Esophagus mucosa (tissue), 1 donor: ENCODE results near the gene LRFN3. TPM values are rescaled to one million over a fixed set of nuclear protein-coding genes. Genes with fewer than 3 reads are reported as not detected.
A peak's percentile ranks its signal among the peaks of the same experiment; 100 is the strongest.
"Not testable (repeated sequence)": the region's sequence is repeated elsewhere in the genome, so short reads cannot be mapped to it uniquely, and the experiment has no call there.

Source experiments
- ATAC-seq: fragments of 200-7000 bp; cut with Tn5 transposase; one replicate; pipeline ENCODE4 v1.9.1; 2020
- total RNA-seq: library from RNA; stranded (reverse); gene quantifications from one replicate; pipeline ENCODE4 v1.2.4, GENCODE V29; 2023
- donor health status: DM: yes; HTN: yes; CAD: no.

Gene LRFN3, protein sequence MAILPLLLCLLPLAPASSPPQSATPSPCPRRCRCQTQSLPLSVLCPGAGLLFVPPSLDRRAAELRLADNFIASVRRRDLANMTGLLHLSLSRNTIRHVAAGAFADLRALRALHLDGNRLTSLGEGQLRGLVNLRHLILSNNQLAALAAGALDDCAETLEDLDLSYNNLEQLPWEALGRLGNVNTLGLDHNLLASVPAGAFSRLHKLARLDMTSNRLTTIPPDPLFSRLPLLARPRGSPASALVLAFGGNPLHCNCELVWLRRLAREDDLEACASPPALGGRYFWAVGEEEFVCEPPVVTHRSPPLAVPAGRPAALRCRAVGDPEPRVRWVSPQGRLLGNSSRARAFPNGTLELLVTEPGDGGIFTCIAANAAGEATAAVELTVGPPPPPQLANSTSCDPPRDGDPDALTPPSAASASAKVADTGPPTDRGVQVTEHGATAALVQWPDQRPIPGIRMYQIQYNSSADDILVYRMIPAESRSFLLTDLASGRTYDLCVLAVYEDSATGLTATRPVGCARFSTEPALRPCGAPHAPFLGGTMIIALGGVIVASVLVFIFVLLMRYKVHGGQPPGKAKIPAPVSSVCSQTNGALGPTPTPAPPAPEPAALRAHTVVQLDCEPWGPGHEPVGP
- total RNA-seq, result 7.7 TPM

DNA sequence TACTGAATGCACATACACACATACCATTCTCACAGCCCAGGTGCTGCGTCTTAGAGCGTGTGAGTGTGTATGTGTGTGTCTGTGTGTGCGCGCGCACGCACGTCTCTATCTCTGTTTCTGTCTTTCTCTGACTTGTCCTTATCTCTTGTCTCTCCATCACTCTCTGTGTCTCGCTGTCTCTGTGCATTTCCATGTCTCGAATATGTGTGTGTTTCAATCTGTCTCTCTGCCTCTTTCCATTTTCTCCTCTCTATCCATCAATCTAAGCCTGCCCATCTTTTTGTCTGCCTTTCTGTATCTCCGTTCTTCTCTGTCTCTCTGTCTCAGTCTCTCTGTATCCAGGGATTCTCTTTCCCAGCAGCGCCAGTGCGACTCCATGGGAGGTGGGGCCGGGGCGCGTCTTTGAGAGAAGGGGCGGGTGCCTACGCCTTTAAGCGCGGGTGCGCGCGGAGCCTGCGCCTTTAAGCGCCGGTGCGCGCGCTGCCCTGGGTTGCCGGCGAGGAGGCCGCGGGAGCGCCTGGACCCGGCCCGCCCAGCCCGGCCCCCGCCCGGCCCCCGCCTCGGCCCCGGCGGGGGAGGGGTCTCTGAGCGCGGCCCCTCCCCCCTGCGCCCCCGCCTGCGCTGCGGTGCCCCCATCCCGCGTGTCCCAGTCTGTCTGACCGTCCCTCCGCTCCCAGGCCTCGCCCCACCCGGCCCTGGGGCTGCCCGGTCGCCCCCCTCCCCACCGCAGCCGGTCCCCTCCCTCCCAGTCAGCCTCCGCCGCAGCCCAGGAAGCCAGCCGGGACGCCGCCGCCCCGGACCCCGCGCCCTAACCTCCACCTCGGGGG lies at the start of gene LRFN3:
Gene LRFN3, plus strand, starts transcription at position 464 of the 827 bp plus-strand sequence. CDS start 3,052 bp downstream, outside the sequence.
- ATAC-seq, result no peak

DNA sequence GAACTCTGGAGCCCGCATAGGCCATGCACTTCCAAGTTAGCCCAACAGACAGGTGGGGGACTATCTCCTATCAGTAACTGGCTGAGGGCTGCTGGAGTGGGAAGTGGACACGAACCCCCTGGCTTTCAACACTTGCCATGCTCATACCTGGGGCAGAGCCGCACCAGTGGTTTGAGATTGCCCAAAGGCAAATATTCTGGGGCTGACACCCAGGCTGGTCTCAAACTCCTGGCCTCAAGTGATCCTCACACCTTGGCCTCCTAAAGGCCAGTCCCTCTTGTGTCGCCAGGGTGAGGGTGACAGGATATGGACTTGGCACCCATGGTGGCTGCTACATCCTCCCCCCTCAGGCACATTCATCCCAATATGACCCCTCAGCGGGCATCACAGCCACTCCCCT lies 49.0 kb upstream of the LRFN3 start:
- no peak for ATAC-seq

DNA sequence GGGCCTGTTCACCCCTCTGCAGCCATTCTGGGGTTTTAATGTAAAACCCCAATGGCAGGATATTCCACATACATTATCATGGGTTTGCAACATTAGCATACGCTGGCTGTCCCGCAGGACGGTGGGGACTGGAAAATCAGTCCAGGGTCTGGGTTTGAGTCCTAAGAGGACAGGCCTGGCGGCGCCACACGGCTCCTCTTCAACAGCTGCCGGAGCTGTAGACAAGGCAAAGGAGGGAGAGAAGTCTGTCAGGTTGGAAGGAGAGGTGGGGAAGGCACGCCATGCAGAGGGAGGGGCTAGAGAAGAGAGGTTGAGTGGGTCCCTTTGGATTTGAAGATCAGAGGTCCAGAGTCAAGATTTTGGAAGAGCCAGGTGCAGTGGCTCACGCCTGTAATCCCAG lies 47.8 kb upstream of the LRFN3 start:
- no peak for ATAC-seq

DNA sequence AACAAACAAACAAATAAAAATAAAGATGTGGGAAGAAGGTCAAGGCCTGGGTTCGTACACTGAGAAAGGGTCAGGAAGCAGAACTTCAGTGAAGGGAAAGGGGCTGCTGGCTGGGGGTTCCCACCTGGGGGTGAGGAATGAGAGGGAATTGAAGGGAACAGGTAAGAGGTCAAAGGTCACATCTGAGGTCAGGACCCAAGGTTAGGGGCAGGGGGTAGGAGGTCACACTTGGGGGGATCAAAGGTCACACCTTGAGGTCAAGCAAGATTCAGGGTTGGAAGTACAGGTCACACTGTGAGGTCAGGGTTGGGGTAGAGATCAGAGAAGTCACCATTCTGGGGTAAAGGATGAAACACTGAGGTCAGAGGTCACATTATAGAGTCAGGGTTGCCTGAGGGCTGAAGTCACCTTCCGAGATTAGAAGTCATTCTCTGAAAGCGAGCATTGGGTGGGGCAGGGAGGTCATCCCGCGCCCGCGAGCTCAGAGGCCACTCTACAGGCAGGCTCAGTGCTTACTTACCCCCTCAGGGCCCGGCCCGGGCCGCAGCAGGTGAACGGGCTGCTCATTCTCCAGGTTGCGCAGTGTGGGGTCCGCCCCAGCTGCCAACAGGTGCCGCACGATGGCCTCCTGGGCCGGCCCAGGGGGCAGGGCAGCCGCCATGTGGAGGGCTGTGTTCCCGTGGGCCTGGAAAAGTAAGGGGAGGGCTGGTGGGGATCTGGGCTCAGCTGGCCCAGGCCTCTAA lies 46.6 kb upstream of the LRFN3 start:
- peak; percentile 32 for ATAC-seq

DNA sequence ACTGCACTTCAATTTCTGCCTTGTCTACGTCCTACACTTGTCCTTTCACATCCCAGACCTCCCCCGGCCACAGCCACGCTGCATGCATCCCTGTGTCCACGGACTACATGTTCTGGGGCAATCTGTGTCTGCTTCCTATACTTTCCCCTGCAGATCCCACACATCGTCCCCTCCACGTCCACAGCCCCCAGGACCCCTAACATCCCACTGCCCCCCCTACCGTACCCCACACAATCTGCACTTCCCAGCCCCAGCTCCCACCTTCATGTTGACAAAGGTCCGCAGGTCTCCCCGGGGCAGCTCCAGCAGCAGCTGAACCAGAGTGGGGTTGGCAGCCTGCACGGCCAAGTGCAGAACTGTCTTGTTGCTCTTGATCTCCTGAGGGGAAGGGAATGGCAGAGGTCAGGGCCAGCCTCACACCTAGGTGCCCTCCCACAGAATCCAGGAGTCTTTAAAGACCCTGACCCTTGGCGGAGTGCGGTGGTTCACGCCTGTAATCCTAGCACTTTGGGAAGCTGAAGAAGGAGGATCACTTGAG lies 46.0 kb upstream of the LRFN3 start:
- ATAC-seq, result no peak

DNA sequence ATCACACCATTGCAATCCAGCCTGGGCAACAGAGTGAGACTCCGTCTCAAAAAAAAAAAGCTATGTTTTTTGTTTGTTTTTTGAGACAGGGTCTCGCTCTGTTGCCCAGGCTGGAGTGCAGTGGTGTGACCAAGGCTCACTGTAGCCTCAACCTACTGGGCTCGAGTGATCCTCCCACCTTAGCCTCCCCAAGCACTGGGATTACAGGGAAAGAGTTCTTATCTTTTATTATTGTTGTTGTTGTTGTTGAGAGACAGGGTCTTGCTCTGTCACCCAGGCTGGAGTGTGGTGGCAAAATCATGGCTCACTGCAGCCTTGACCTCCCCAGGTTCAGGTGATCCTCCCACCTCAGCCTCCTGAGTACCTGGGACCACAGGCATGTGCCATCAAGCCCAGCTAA lies 44.4 kb upstream of the LRFN3 start:
- not testable (repeated sequence) for ATAC-seq

DNA sequence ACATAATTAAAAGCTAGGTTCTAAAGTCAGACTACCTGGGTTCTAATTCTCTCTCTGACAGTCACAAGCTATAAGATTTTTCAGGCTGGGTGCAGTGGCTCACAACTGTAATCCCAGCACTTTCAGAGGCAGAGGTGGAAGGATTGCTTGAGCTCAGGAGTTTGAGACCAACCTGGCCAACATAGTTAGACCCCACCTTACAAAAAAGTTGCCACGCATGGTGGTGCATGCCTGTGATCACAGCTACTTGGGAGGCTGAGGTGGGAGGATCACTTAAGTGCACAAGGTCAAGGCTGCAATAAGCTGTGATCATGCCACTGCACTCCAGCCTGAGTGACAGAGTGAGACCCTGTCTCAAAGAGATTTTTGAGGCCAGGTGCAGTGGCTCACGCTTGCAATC lies 41.8 kb upstream of the LRFN3 start:
- ATAC-seq, result no peak

DNA sequence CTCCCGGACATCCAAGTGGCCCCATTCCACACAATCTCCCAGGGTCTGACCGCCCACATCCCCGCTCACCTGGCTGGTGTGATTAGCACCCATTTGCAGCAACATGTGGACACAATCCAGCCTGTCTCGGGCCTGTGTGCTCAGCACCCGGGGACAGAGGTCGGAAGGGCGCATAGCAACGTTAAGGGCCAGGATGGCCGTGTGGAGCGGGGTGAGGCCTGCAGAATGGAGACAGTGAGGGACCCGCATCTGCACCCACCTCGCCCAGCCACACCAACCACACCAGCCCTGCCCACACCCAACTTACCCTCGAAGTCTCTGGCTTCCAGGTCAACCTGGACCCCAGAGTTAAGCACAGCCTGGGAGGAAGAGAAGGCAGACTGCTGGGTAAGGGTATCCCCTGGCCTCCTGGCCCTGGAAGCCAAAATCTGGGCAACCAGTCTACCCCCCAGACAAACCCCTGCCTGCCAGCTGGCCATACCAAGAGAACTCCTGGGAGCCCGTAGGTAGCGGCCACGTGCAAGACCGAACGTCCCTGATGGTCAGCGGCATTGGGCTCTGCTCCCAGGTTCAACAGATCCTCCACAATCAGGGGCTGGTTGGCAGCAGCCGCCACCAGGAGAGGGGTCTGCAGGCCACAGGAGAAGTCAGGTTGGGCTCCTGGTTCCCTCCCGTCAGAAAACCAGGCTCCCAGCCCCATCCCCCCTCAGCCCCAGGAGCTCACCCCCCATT lies 40.1 kb upstream of the LRFN3 start:
- no peak for ATAC-seq

DNA sequence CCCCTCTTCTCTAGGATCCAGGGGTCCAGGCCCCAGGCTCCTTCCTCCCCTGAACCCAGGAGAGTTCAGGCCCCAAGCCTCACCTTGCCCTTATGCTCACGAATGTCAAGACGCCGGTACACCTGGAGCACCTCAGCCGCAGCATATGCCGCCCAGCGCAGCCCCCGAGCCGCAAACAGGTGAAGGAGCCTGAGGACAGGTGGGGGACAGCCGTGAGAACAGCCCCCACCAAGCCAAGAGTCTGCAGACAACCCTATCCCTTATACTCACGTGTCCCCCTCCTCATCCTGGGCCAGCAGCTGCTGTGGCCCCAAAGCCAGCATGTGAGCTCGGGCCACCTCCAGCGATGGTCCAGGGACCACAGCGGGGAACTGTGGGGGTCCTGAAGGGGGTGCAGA lies 39.5 kb upstream of the LRFN3 start:
- ATAC-seq, result no peak

DNA sequence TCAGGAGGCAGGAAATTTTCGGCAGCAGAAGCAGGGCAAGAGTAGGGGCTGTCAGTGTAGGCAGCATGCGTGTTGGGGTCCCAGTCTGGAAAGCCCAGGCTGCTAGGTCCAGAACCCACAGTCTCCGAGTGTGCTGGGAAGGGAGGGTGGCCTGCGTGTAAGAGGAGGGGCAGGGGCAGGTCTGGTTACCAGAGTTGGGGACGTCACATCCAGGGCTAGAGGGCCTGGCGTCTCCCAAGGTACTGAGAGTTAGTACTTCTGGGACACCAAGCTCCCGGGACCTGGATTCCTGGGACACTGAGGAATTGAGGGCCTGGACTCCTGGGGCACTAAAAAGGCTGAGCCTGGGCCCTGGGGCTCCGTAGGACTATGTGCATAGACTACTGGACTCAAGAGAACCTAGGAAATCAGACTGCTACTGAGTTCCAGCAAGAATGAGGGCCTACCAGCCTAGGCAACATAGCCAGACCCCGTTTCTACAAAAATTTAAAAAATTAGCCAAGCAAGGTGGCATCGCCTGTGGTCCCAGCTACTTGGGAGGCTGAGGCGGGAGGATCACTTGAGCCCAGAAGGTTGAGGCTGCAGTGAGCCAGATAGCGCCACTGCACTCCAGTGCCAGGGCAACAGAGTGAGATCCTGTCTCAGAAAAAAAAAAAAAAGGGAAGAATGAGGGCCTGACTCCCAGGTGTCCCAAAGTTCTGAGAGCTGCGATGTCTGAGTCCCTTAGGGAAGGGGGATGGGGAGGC lies 38.3 kb upstream of the LRFN3 start:
- ATAC-seq, result no peak

DNA sequence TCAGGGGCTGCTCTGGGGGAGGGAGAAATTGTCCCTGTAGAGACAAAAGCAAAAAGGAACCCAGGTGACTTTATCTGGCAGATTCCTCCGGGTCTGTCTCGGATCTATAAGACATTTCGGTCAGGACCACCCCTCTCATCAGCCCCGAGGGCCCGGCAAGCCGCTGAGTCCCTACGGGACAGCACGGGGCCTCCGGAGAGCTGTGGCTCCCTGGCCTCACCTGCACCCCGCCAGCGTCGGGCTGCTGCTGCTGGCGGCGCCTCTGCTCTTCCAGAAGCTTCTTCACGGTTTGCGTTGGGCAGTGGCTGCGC lies 37.7 kb upstream of the LRFN3 start:
- ATAC-seq, result peak; percentile 2

DNA sequence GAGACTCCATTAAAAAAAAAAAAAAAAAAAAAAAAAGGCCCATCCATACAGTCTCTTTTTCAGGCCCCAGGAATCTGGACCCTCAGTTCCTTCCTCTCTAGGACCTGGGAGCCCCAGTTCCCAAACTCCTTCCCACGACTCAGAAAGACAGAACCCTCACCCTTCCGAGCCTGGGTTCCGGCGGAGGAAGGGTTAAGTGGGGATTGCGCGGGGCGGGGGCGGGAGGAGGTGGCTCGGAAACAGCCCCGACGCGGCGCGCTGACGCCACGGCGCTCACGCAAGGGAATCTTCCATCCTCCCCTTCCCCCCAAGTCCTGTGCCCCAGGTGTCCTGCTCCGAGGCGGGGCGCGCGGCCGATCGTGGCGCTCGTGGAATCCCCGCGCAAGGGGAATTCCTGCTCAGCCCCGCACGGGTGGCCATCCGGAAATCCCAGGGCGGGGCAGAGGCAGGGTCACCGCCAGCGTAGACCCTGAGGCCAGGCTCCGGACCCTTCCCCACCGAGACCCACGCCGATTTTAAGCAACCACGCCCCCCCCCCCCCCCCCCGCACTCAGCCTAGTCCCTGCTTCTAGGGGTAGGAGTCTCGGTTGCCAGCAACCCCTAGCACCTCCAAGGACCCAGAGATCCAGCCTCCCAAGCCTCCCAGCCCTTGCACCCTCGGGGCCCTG lies 36.5 kb upstream of the LRFN3 start:
- peak; percentile 83 for ATAC-seq

DNA sequence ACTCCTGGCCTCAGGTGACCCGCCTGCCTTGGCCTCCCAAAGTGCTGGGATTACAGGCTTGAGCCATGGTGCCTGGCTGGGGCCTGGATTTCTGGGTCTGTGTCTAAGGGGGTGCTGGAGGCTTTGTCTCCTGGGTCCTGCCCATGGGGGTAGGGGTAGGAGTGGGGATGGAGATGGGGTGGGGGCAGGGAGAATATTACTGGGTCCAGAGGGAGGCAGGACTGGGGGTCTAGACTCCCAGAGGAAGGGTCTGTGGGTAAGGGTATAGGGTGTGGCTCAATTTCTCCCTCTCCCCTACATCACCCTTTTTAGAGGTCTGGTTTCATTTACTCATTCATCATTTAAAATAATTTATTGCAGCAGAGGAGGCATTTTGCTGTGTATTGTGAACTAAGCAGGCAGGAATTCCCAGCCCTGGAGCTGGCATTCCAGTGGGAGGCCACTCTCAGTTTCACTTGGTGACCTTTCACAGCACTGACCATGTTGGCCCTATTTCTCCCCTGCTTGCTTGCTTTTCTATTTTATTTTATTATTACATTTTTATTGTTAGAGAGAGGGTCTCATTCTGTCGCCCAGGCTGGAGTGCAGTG lies 35.0 kb upstream of the LRFN3 start:
- no peak for ATAC-seq

DNA sequence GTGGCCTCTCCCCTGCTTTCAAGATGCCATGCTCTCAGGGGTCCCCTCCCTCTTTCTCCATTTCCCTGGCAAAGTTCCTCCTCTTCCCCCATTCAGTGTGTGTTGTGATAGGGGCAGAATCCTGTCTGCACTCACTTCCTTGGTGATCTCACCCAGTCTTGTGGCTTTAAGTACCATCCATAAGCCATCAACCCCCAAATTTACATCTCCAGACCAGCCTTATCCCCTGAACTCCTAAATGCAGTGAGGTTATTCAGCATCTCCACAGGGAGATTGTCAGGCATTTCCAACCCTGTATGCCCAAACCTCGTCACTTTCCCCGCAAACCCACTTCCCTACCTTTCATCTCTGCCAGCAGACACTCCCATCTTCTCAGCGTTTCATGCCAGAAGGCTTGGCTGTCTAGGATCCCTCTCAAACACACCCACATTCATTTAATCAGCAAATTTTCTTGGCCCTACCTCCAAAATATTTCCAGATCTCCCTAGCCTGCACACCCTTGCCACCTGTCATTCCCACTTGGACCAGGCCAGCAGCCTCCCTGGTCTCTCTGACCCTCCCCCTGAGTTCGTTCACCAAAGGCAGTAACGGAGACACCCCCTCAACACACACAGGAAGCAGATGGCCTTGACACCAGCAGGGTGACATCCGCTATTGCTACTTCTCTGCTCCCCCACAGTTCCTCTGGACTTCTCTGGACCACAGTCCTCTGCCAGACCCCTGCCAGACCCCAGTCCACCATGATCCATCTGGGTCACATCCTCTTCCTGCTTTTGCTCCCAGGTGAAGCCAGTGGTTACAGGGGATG lies 34.1 kb upstream of the LRFN3 start, which contains the start of gene HCST:
Gene HCST, plus strand, starts transcription at position 676 of the 808 bp plus-strand sequence. Its CDS starts 65 bp downstream, at position 741.
- ATAC-seq, result no peak

DNA sequence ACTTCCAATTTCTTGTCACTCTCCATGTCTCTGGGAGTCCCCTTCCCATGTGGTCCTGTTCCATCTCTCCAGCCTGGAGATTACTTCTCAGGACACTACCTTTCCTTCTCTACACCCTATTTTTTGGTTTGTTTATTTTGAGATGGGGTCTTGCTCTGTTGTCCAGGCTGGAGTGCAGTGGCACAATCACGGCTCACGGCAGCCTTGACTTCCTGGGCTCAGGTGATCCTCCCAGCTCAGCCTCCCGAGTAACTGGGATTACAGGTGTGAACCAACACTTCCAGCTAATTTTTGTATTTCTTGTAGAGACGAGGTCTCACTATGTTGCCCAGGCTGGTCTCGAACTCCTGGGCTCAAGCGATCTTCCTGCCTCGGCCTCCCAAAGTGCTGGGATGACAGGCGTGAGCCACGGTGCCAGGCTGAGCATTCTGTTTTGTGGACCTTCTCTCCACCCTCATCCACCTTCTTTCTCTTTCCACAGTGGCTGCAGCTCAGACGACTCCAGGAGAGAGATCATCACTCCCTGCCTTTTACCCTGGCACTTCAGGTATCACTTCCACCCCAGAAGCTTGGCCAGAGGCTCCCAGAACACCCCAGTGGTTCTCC lies 33.2 kb upstream of the LRFN3 start:
- no peak for ATAC-seq

DNA sequence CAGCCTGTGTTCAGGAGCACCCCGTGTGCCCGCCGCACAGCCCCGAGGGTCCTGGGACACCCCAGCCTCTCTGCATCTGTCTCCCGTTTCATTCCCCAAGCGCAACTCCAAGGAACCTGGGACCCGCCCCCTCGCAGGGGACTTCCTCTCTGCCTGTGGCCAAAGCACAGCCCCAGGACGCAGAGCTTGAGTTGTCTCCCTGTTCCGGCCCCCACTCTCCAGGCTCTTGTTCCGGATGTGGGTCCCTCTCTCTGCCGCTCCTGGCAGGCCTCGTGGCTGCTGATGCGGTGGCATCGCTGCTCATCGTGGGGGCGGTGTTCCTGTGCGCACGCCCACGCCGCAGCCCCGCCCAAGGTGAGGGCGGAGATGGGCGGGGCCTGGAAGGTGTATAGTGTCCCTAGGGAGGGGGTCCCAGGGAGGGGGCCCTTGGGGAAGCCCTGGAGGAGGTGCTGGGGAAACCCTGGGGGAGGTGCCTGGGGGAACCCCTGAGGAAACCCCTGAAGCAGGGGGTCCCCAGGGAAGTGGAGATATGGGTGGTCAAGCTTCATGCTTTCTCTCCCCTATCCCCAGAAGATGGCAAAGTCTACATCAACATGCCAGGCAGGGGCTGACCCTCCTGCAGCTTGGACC lies 32.5 kb upstream of the LRFN3 start:
- peak; percentile 36 for ATAC-seq

DNA sequence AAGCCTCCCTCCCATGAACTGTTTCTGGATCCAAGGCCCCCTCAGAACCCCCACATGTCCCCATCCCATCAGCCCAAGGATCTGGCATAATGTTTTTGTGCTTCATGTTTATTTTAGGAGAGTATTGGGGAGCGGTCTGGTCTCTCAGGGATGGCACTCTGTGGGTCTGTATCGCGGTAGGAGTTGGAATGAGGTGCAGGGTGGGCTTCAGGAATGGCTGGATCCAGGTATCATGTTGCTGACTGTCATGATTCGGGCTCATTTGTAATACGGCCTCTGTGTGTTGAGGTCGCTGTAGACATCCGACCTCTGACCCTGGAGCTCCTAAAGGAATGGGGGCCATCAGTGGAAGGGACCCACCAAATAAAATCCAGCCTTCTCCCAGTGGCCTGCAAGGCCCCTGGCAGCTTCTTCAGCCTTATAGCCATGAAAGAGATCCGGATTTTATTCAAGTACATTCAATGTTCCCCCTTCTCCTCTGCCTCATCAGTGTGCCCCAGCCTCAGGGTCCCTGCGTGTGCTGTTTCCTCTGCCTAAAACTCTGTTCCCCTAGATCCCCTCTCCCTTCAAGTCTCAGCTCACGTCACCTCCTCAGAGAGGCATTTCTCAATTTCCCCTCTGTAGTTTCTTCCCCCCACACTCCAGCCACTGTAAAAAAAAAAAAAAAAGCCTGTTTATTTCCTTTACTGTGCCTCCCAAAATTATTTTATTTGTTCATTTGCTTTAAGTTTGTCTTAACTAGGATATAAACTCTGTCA lies 31.7 kb upstream of the LRFN3 start:
- ATAC-seq, result no peak
